ENCODE results near the gene LTBP1. TPM values are rescaled to one million over a fixed set of nuclear protein-coding genes. Genes with fewer than 3 reads are reported as not detected.

LTBP1 gene
- total RNA-seq, 3 donors from 2014 or later = 13.3 to 18.7 (median 17.4) TPM

DNA sequence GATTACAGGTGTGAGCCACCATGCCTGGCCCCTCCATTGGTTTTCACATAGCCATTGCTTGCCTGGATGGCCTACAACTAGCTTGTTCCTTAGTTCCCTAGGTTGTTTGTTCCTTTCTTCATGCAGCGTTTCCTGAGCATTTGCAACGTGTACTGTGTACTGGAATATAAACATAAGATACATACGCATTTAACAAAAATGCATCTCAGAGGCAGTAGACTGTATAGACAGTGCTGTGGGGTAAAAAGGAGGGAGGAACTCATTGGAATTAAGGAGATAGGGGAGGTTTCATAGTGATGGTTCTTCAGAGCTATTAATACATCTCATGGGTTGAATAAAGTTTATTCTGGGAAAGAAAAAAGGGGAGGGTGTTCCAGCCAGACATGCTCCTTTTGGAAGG is 269.2 kb downstream of the LTBP1 start:
- TF ChIP-seq POLR2A (IDR thresholded peaks at IDR 0.05) = no peak
- TF ChIP-seq, protein P1, sequence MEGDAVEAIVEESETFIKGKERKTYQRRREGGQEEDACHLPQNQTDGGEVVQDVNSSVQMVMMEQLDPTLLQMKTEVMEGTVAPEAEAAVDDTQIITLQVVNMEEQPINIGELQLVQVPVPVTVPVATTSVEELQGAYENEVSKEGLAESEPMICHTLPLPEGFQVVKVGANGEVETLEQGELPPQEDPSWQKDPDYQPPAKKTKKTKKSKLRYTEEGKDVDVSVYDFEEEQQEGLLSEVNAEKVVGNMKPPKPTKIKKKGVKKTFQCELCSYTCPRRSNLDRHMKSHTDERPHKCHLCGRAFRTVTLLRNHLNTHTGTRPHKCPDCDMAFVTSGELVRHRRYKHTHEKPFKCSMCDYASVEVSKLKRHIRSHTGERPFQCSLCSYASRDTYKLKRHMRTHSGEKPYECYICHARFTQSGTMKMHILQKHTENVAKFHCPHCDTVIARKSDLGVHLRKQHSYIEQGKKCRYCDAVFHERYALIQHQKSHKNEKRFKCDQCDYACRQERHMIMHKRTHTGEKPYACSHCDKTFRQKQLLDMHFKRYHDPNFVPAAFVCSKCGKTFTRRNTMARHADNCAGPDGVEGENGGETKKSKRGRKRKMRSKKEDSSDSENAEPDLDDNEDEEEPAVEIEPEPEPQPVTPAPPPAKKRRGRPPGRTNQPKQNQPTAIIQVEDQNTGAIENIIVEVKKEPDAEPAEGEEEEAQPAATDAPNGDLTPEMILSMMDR (IDR thresholded peaks at IDR 0.05) = no peak
- no peak for TF ChIP-seq POLR2AphosphoS5 (IDR thresholded peaks at IDR 0.05)
- intact Hi-C loops (cut with DNase I; ENCODE audit: low total_unique reads) = loop anchor here (5.0 kb wide), 1 partner anchor 156 kb away; no protein-coding TSS in a partner anchor

DNA sequence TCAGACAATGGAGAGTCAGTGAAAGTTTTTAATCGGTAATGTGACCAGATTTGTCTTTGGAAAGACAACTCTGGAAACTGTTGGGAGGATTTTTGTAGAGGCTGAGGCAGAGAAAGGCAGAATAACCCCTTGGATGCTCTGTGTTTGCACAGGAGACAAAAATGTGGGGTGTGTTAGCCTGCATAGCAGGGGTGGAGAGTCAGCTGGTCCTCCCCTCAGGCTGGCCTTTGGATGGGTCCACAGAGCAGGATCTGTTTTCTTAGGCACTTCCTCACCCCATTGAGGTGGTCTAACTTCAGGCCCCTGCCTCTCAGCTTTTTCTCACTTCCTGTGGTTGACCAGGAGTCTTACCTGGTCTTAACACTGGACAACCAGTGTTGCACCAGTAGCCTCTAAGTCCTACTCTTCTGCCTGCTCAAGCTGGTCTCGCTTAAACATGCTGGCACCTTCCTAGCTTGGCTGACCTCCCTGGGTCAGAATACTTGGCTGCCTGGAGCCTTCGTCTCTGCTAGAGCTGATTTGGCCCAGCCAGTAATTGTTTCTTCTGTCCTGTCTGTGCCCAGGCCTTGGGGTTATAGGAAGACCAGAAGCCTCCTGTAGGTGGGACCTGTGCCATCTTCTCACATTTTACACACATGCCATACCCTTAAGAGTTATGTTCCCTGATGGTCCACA is 269.9 kb downstream of the LTBP1 start:
- H3K27ac ChIP-seq = no peak overlapping the region
- no peak for DNase-seq (ENCODE audit: low spot score in 2 of 2)
- intact Hi-C loops (cut with DNase I; ENCODE audit: low total_unique reads) = loop anchor here (5.0 kb wide), 1 partner anchor 156 kb away; no protein-coding TSS in a partner anchor

More for the DNA sequence above, 269.2 kb downstream of the LTBP1 start:
- Histone ChIP-seq H3K9me3 (no peaks in the 10 kb centered on the region), H3K36me3 (no peaks in the 10 kb centered on the region), H3K27me3 (no peaks in the 10 kb centered on the region), H3K4me3 (no peak overlapping the region), H3K4me1 (no peaks in the 10 kb centered on the region), H3K27ac (no peak overlapping the region)
- DNase-seq (ENCODE audit: low spot score in 2 of 2) = no peak

DNA sequence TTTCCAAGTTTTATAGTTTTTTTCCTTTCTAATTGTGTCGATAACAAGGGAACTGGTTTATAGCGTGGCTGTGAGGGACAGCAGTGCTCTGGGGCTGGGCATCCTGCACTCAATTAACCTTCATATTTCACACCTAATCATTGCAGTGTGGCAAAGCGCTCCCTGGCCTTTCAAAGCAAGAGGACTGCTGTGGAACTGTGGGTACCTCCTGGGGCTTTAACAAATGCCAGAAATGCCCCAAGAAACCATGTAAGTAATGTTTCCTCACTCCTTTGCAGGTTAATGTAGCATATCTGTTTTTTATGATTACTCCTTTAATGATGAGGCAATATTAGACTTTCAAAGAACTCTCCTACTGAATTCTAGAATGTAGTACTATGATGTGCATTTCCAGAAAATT is 270.7 kb downstream of the LTBP1 start:
- H3K4me3 ChIP-seq = no peak overlapping the region
- H3K9me3 ChIP-seq = no peaks in the 10 kb centered on the region
- H3K27me3 ChIP-seq = no peaks in the 10 kb centered on the region
- no peak for DNase-seq (ENCODE audit: low spot score in 2 of 2)
- TF ChIP-seq POLR2AphosphoS5 (IDR thresholded peaks at IDR 0.05) (no peak), POLR2A (IDR thresholded peaks at IDR 0.05) (no peak)
- TF ChIP-seq, protein P1 (IDR thresholded peaks at IDR 0.05) = no peak
- intact Hi-C loops (cut with DNase I; ENCODE audit: low total_unique reads) = loop anchor here (5.0 kb wide), 1 partner anchor 155 kb away; no protein-coding TSS in a partner anchor
- H3K4me1 ChIP-seq = no peaks in the 10 kb centered on the region
- H3K27ac ChIP-seq = no peak overlapping the region
- H3K36me3 ChIP-seq = no peaks in the 10 kb centered on the region

More for the DNA sequence above, 269.9 kb downstream of the LTBP1 start:
- Histone ChIP-seq H3K4me3 (no peak overlapping the region), H3K27me3 (no peaks in the 10 kb centered on the region), H3K36me3 (no peaks in the 10 kb centered on the region), H3K9me3 (no peaks in the 10 kb centered on the region), H3K4me1 (no peaks in the 10 kb centered on the region)
- TF ChIP-seq POLR2A (IDR thresholded peaks at IDR 0.05) (no peak), POLR2AphosphoS5 (IDR thresholded peaks at IDR 0.05) (no peak)
- TF ChIP-seq, protein P1 (IDR thresholded peaks at IDR 0.05) = no peak

DNA sequence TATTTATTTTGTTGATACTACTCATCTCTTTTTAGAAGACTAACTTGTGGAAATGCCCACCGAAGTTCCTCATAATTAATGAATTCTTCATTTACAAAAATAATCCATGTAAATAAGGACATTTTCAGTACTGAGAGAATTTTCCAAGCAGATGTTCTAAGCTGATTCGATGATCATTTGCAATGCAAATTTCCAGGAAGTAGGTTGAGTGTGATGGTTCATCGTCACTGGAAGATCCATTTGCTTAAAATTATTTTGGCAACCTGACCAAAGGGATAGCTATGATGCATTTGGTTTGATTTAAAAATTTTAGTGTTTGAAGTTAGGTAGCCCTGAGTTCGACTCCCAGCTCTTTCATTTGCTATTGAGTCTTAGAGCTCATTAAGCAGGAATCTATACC is 272.4 kb downstream of the LTBP1 start:
- no peaks in the 10 kb centered on the region for H3K27me3 ChIP-seq
- H3K9me3 ChIP-seq = no peaks in the 10 kb centered on the region
- no peaks in the 10 kb centered on the region for H3K4me1 ChIP-seq
- H3K27ac ChIP-seq = no peak overlapping the region
- H3K36me3 ChIP-seq = no peaks in the 10 kb centered on the region
- intact Hi-C loops (cut with DNase I; ENCODE audit: low total_unique reads) = loop anchor here (5.0 kb wide), 1 partner anchor 153 kb away; no protein-coding TSS in a partner anchor
- no peak overlapping the region for H3K4me3 ChIP-seq
- TF ChIP-seq, protein P1 (IDR thresholded peaks at IDR 0.05) = no peak
- TF ChIP-seq POLR2A (IDR thresholded peaks at IDR 0.05) = no peak
- no peak for TF ChIP-seq POLR2AphosphoS5 (IDR thresholded peaks at IDR 0.05)
- no peak for DNase-seq (ENCODE audit: low spot score in 2 of 2)

DNA sequence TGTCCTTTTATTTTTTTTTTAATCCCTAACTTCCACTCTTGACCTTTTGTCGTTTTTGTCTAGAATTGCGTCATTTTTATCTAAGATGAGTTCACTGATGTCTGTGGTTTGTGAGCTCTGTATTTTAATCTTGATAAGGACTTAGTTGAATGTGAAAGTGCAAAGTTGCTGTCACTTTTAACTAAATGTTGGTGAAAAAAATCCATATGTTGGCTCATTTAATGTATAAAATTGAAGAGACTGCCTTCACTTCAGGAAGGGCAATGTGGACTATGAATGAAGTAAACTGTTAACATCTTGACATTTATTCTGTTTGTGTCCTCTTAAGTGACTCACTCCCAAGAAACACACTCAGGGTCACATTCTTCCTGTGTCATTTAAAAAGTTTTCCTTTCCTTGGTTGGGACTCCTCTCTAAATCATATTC is 273.1 kb downstream of the LTBP1 start:
- Histone ChIP-seq H3K4me3 (no peak overlapping the region), H3K9me3 (no peaks in the 10 kb centered on the region), H3K27me3 (no peaks in the 10 kb centered on the region), H3K4me1 (no peaks in the 10 kb centered on the region), H3K36me3 (no peaks in the 10 kb centered on the region), H3K27ac (no peak overlapping the region)
- TF ChIP-seq POLR2A (IDR thresholded peaks at IDR 0.05) (no peak), POLR2AphosphoS5 (IDR thresholded peaks at IDR 0.05) (no peak)
- TF ChIP-seq, protein P1 (IDR thresholded peaks at IDR 0.05) = no peak
- intact Hi-C loops (cut with DNase I; ENCODE audit: low total_unique reads) = loop anchor here (5.0 kb wide), 1 partner anchor 152 kb away; no protein-coding TSS in a partner anchor
- no peak for DNase-seq (ENCODE audit: low spot score in 2 of 2)

All from breast epithelium (tissue), 4 donors.